ENCODE measurements around the gene HHIPL2. TPM values are rescaled to one million over a fixed set of nuclear protein-coding genes. Genes with fewer than 3 reads are reported as not detected.

The HHIPL2 gene
- total RNA-seq, 2 experiments from 2014 or later = 0.22 to 0.77 TPM

GRCh38 chr1:222592171-222592570 lies 44.3 kb upstream of the HHIPL2 start:
- H3K4me3 ChIP-seq (ENCODE audit: low read length) = no peak overlapping the region
- peaks cover 14% of the 10 kb centered on the region for H3K4me1 ChIP-seq (ENCODE audit: insufficient read depth, low read length)
- H3K27me3 Mint-ChIP-seq = no peaks in the 10 kb centered on the region
- ChIA-PET POLR2A (interaction anchor here (0.5 to 4.4 kb wide), 2 partner anchors 8 to 52 kb away, joined by 3 to 33 read pairs; no protein-coding TSS in a partner anchor), CTCF (interaction anchor here (1.1 kb wide), 1 partner anchor 21 kb away, joined by 5 read pairs; no protein-coding TSS in a partner anchor)
- H3K36me3 Mint-ChIP-seq (ENCODE audit: low read depth) = peaks cover 27% of the 10 kb centered on the region
- H3K9me3 Mint-ChIP-seq = no peaks in the 10 kb centered on the region
- DNase-seq (no peak), ATAC-seq (ENCODE audit: poor library complexity) (no peak)
- H3K4me3 Mint-ChIP-seq = peak overlapping the region; percentile 31
- no peaks in the 10 kb centered on the region for H3K9me3 ChIP-seq (ENCODE audit: control insufficient read depth in 1 of 2, insufficient read depth in 1 of 2, low read length in 2 of 2)
- H3K36me3 ChIP-seq (ENCODE audit: insufficient read depth, low read length) = peaks cover 8% of the 10 kb centered on the region
- no peaks in the 10 kb centered on the region for H3K27me3 ChIP-seq (ENCODE audit: control insufficient read depth in 1 of 2, insufficient read depth in 2 of 2, low read length in 2 of 2)
- intact Hi-C loops (cut with DNase I, micrococcal nuclease) = loop anchor here in 1 of 2 experiments (1.0 kb wide), 1 partner anchor 21 kb away; no protein-coding TSS in a partner anchor
- no peak overlapping the region for H3K27ac Mint-ChIP-seq
- no peak for TF ChIP-seq CTCF (IDR thresholded peaks at IDR 0.05)
- peaks cover 36% of the 10 kb centered on the region for H3K4me1 Mint-ChIP-seq (ENCODE audit: low read depth)
- H3K27ac ChIP-seq (ENCODE audit: low read depth in 1 of 2, low read length in 2 of 2) = no peak overlapping the region

- intact Hi-C loops (cut with DNase I, micrococcal nuclease) = loop anchor here (1.0 to 5.0 kb wide), 6 partner anchors 28 to 847 kb away; partner anchors contain the start of genes DUSP10 (in 1 of the 2) and MIA3 (in 1 of the 2)
- POLR2A ChIA-PET = interaction anchor here (0.7 to 4.4 kb wide), 14 partner anchors 9 to 1256 kb away, joined by 3 to 33 read pairs (median 8); partner anchors contain the start of genes AIDA, BROX, DUSP10 and MIA3
- H3K4me3 Mint-ChIP-seq = peak within 1 kb of the TSS; percentile 97
These were observed 41.8 kb upstream of the HHIPL2 start, which contains the start of gene TAF1A for GRCh38 chr1:222589462-222590302. Gene TAF1A (minus strand): TSS chr1:222589933.

More at GRCh38 chr1:222589462-222590302, 41.8 kb upstream of the HHIPL2 start, which contains the start of gene TAF1A:
- DNase-seq (peak; percentile 74 to 93 (median 82)), ATAC-seq (ENCODE audit: poor library complexity) (peak; percentile 99)
- Histone ChIP-seq H3K27ac (ENCODE audit: low read depth in 1 of 2, low read length in 2 of 2) (peak within 1 kb of the TSS; percentile 67 to 76), H3K27me3 (ENCODE audit: control insufficient read depth in 1 of 2, insufficient read depth in 2 of 2, low read length in 2 of 2) (no peaks in the 10 kb centered on the region), H3K36me3 (ENCODE audit: insufficient read depth, low read length) (peaks cover 16% of the 10 kb centered on the region), H3K4me1 (ENCODE audit: insufficient read depth, low read length) (peaks cover 14% of the 10 kb centered on the region), H3K4me3 (ENCODE audit: low read length) (peak within 1 kb of the TSS; percentile 74), H3K9me3 (ENCODE audit: control insufficient read depth in 1 of 2, insufficient read depth in 1 of 2, low read length in 2 of 2) (no peaks in the 10 kb centered on the region)
- no peak for TF ChIP-seq CTCF (IDR thresholded peaks at IDR 0.05)
- Mint-ChIP-seq H3K36me3 (ENCODE audit: low read depth) (peaks cover 49% of the 10 kb centered on the region), H3K9me3 (no peaks in the 10 kb centered on the region), H3K27me3 (no peaks in the 10 kb centered on the region), H3K27ac (peak within 1 kb of the TSS; percentile 99), H3K4me1 (ENCODE audit: low read depth) (peaks cover 55% of the 10 kb centered on the region)
- CTCF ChIA-PET = interaction anchor here (1.0 to 2.3 kb wide), 2 partner anchors 29 to 45 kb away, joined by 3 to 9 read pairs; no protein-coding TSS in a partner anchor

Data from CD4-positive, alpha-beta T cell (primary cell).